Activated CD8-positive, alpha-beta T cell treated with anti-CD3 and anti-CD28 coated beads for 36 hours (primary cell): ENCODE measurements around the gene KRR1. TPM values are rescaled to one million over a fixed set of nuclear protein-coding genes. Genes with fewer than 3 reads are reported as not detected.
"Not testable (repeated sequence)": the region's sequence is repeated elsewhere in the genome, so short reads cannot be mapped to it uniquely, and the experiment has no call there.

Experiments
- ATAC-seq: fragments of 200-7000 bp; cut with Tn5 transposase; one replicate; pipeline ENCODE4 v1.10.0; 2021; ENCODE audit warnings: mild to moderate bottlenecking, moderate library complexity
- CTCF ChIA-PET: fragments of 350-600 bp; sonication (Branson Sonifier 250); formaldehyde crosslinking; loops from one replicate; lab custom pipeline; 2021; ENCODE audit warnings: antibody characterized with exemption; lab: Charles Lee
- POLR2A ChIA-PET: fragments of 350-600 bp; sonication (Branson Sonifier 250); formaldehyde crosslinking; loops from one replicate; lab custom pipeline; 2021; ENCODE audit warnings: antibody characterized with exemption; lab: Charles Lee
- DNase-seq: peaks from one replicate; pipeline ENCODE4 v3.0.0-alpha.2; 2020
- H3K27ac Mint-ChIP-seq: one replicate; pipeline ENCODE4 v1.8.0; 2021; ENCODE audit warnings: mild to moderate bottlenecking, mixed read lengths
- H3K27me3 Mint-ChIP-seq: one replicate; pipeline ENCODE4 v1.8.0; 2021; ENCODE audit warnings: mixed read lengths
- H3K36me3 Mint-ChIP-seq: one replicate; pipeline ENCODE4 v1.8.0; 2021; ENCODE audit warnings: low read depth, mixed read lengths
- H3K4me1 Mint-ChIP-seq: one replicate; pipeline ENCODE4 v1.8.0; 2021; ENCODE audit warnings: low read depth, mixed read lengths
- H3K4me3 Mint-ChIP-seq: one replicate; pipeline ENCODE4 v1.8.0; 2021; ENCODE audit warnings: mild to moderate bottlenecking, moderate library complexity, mixed read lengths
- H3K9me3 Mint-ChIP-seq: one replicate; pipeline ENCODE4 v1.8.0; 2021; ENCODE audit warnings: mixed read lengths
- CTCF ChIP-seq: fragments of 200-600 bp; IDR thresholded peaks from one replicate; pipeline ENCODE4 v1.8.0; 2022; ENCODE audit warnings: antibody characterized with exemption, mild to moderate bottlenecking
- intact Hi-C: fragments of 100-400 bp; cut with micrococcal nuclease; formaldehyde crosslinking; loops from one replicate; pipeline ENCODE4 v1.10.0; 2022
- total RNA-seq, 2 experiments: library from RNA; stranded (reverse); gene quantifications; one replicate each; pipeline ENCODE4 v1.2.3, GENCODE V29; 2021

KRR1 gene
- total RNA-seq, 2 experiments from 2014 or later: 113 to 121 TPM

GRCh38 chr12:75528272-75528671 is 16.9 kb upstream of the KRR1 start:
- Mint-ChIP-seq H3K4me1 (peaks cover 8% of the 10 kb centered on the region), H3K9me3 (no peaks in the 10 kb centered on the region), H3K27ac (no peak overlapping the region), H3K36me3 (no peaks in the 10 kb centered on the region), H3K4me3 (no peak overlapping the region), H3K27me3 (peaks cover 29% of the 10 kb centered on the region)
- intact Hi-C loops: loop anchor here (10.0 kb wide), 1 partner anchor 117 kb away; no protein-coding TSS in a partner anchor
- no peak for ATAC-seq
- ChIA-PET POLR2A (interaction anchor here (0.9 to 1.2 kb wide), 3 partner anchors 17 to 509 kb away, joined by 3 read pairs; partner anchors contain the start of genes KRR1 and PHLDA1), CTCF (interaction anchor here (0.7 to 3.9 kb wide), 13 partner anchors 15 to 1056 kb away, joined by 3 to 27 read pairs (median 6); partner anchors contain the start of gene PHLDA1)
- TF ChIP-seq CTCF: no peak
- no peak for DNase-seq

DNA sequence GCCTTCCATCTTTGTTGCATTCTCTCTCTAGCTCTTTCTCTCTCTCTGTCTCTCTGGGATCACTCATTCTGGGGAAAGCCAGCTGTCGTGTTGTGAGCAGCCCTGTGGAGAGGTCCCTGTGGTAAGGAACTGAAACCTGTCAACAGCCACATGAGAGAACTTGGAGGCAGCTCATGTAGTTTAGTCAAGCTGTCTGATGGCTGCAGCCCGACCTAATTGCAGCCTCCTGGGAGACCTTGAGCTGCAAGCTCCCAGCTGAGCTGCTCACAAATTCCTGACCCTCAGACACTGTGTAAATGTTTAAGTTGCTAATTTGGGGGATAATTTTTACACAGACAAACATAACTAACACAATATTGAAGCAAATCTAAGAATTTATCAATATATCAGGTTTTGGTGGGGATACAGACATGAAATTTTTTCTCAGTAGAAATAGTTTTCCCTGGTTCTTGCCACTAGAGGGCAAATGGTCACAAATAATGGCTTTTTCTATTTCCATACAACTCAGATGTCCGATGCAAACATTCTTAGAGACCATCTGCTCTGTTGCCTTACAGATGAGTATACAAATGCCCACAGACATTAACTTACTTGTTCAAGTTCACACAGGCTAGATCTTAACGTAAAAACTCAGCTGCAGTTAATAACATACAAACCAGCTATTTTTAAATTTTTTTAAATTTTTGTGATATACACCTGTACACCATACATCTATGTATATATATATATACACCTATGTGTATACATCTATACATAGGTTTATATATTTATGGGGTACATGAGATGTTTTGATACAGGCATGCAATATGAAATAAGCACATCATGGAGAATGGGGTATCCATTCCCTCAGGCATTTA is 15.5 kb upstream of the KRR1 start:
- no peaks in the 10 kb centered on the region for H3K36me3 Mint-ChIP-seq
- DNase-seq: peak; percentile 39
- H3K27ac Mint-ChIP-seq: no peak overlapping the region
- ChIA-PET POLR2A (interaction anchor here (1.2 kb wide), 1 partner anchor 505 kb away, joined by 3 read pairs; the partner anchor contains the start of gene PHLDA1), CTCF (interaction anchor here (0.6 to 3.9 kb wide), 32 partner anchors 9 to 1058 kb away, joined by 3 to 27 read pairs (median 4); partner anchors contain the start of gene PHLDA1)
- intact Hi-C loops: loop anchor here (2.0 to 10.0 kb wide), 2 partner anchors 118 to 510 kb away; no protein-coding TSS in a partner anchor
- no peak overlapping the region for H3K4me3 Mint-ChIP-seq
- ATAC-seq: peak; percentile 66
- H3K4me1 Mint-ChIP-seq: peaks cover 8% of the 10 kb centered on the region
- no peaks in the 10 kb centered on the region for H3K9me3 Mint-ChIP-seq
- TF ChIP-seq CTCF: peak; percentile 61
- H3K27me3 Mint-ChIP-seq: peaks cover 28% of the 10 kb centered on the region

- intact Hi-C loops: loop anchor here (10.0 kb wide), 1 partner anchor 120 kb away; no protein-coding TSS in a partner anchor
- ATAC-seq (no peak), DNase-seq (no peak)
- no peak overlapping the region for H3K4me3 Mint-ChIP-seq
- H3K9me3 Mint-ChIP-seq: no peaks in the 10 kb centered on the region
- CTCF ChIA-PET: interaction anchor here (1.1 to 3.9 kb wide), 4 partner anchors 14 to 931 kb away, joined by 3 to 27 read pairs (median 4); partner anchors contain the start of gene KRR1
- no peak for TF ChIP-seq CTCF
- H3K4me1 Mint-ChIP-seq: peaks cover 8% of the 10 kb centered on the region
- peaks cover 33% of the 10 kb centered on the region for H3K27me3 Mint-ChIP-seq
- POLR2A ChIA-PET: no interaction called here
- no peaks in the 10 kb centered on the region for H3K36me3 Mint-ChIP-seq
- H3K27ac Mint-ChIP-seq: no peak overlapping the region
Measured at GRCh38 chr12:75525263-75525662, 13.9 kb upstream of the KRR1 start.

GRCh38 chr12:75522124-75522523 is 10.7 kb upstream of the KRR1 start:
- H3K4me1 Mint-ChIP-seq, H3K9me3 Mint-ChIP-seq, H3K27ac Mint-ChIP-seq, H3K4me3 Mint-ChIP-seq, ATAC-seq, DNase-seq, H3K36me3 Mint-ChIP-seq, POLR2A ChIA-PET: not testable (repeated sequence)
- intact Hi-C loops: loop anchor here (10.0 kb wide), 1 partner anchor 123 kb away; no protein-coding TSS in a partner anchor
- CTCF ChIA-PET: interaction anchor here (0.8 kb wide), 1 partner anchor 515 kb away, joined by 3 read pairs; no protein-coding TSS in a partner anchor
- H3K27me3 Mint-ChIP-seq: peaks cover 29% of the 10 kb centered on the region

DNA sequence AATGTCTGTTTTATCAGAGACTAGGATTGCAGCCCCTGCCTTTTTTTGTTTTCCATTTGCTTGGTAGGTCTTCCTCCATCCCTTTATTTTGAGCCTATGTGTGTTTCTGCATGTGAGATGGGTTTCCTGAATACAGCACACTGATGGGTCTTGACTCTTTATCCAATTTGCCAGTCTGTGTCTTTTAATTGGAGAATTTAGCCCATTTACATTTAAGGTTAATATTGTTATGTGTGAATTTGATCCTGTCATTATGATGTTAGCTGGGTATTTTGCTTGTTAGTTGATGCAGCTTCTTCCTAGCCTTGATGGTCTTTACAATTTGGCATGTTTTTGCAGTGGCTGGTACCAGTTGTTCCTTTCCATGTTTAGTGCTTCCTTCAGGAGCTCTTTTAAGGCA is 9.8 kb upstream of the KRR1 start:
- H3K9me3 Mint-ChIP-seq, H3K36me3 Mint-ChIP-seq, POLR2A ChIA-PET, H3K27ac Mint-ChIP-seq, H3K4me1 Mint-ChIP-seq, ATAC-seq, H3K4me3 Mint-ChIP-seq, CTCF ChIA-PET, DNase-seq: not testable (repeated sequence)
- peaks cover 23% of the 10 kb centered on the region for H3K27me3 Mint-ChIP-seq
- intact Hi-C loops: loop anchor here (10.0 kb wide), 1 partner anchor 124 kb away; no protein-coding TSS in a partner anchor
